Activated T-helper 9 cell treated with anti-CD3 and anti-CD28 coated beads, Interleukin-2, amount 50 U/mL, for 16 hours (primary cell): ENCODE data around the gene KCNC2.

ENCODE experiments used
- DNase-seq: peaks from one replicate; pipeline ENCODE4 v3.0.0-alpha.2; 2020; ENCODE audit warnings: low read depth

KCNC2 gene

DNA sequence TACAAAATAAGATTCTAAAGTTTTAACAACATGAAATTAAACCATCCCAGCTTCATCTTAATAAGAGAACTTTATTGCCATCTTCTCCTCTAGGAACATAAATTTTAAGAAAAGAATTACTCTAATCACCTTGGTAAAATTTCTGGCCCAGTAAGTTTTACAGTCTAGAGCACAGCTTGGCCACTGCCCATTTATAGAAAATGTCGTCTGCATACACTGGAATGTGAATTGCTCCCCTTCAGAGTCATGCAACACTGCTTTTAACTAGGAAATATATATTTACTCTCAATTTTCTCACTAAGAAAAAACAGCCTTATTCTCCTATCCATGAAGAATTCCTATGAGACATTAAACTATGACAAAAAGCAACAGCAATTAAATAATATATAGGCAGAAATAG lies 48.2 kb downstream of the KCNC2 start:
- no peak for DNase-seq

DNA sequence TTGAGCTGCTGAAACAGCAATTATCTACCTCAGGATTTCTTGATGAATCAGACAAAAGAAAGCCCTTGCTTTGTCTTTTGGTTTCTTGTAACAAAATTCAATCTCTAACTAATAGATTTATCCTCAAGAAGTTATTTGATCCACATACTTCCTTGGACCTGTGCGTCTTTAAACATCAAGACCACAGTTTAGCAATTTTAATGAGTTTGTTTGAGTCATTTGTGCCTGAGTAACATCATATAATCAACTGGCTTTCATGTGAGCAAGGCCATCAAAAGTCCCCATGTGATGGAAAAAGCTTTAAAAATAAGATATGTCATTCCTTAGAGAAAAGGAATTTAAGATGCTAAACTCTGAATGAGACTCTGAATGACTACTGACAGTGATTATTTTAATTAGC lies 52.3 kb downstream of the KCNC2 start:
- DNase-seq: no peak

DNA sequence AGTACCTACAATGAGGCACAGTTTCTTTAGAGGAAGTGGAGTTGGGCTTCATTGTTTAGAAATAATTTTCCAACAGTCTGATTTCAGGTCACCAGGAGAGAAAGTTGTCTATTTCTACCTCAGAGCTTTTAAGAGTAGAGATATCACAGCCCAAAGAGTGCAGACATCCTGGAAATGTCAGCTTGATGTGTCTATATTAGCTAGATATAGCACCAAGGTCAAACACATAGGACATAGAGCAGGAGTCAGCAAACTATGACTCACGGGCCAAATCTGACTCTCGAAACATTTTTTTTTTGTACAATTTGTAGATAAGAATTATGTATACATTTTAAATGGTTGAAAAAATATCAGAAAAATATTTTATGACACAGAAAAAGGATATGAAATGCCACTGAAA lies 53.7 kb downstream of the KCNC2 start:
- no peak for DNase-seq

DNA sequence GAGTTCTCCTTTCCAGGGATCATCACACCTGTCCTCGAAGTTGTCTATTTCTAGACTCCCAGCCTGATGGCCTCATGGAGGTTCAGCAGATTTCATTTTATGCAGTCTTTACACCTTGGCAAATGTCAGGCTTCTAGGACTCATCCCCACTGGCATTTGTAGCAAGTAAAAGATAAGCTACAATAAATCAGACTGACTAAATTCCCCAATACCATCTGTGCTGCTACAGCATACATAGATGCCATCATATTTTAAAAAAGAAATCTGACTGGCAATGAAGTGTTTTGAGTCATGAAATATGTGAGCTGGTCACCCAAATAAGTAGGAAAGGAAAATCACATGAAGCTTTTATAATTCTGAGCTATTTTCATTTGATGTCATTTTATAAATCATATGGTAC lies 55.3 kb downstream of the KCNC2 start:
- no peak for DNase-seq

DNA sequence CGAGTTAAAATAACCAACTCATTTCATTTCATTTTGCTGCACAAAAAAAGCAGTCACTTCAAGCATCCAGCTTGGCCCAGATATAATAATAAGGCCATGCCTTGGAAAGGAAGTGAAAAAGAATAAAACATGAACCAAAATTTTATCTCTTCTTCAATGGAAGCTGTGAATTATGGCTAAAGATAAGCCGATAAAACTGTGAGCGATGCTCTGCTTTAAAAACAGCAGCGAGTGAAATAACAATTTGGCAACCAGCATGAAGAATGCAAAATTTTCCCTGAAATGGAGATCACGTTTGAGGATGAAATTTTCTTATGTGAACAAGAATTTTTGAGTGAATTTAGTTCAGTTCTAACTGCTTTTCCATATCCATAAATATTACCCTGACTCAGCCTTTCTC lies 70.4 kb downstream of the KCNC2 start:
- no peak for DNase-seq

DNA sequence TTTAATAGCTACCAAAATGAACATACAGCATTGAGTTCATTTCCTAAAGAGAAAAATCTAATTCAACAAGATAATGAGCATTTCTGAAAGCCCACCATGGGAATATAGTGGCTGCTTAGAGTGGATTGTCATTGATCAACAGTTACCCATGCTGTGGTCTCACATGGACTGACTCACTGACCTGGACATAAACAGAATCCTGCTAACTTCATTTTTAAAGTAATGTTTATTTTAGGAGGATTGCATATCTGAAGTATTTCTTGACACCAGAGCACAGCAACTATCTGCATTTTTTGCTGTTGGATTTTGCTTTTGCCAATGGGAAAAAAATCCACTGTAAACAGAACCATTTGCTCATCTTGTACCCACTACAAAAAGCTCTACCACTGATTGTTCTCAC lies 71.7 kb downstream of the KCNC2 start:
- no peak for DNase-seq

DNA sequence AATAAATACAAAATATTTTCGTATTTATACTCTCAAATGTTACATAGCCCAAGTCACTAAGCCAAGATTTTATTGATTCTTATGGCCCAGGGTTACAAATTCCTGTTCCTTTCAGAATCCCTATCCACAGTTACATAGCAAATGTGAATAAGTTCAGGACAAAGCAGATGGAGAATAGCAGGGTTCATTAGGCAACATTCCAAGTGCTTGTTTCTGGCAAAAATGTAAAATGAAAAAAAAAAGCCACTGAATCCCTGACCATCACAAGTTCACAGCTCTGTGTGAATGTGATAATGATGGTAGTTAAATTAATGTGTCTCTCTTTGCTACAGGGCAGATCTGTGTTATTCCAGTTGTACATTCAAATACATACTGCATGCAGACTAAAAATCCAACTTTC lies 74.6 kb downstream of the KCNC2 start:
- no peak for DNase-seq

DNA sequence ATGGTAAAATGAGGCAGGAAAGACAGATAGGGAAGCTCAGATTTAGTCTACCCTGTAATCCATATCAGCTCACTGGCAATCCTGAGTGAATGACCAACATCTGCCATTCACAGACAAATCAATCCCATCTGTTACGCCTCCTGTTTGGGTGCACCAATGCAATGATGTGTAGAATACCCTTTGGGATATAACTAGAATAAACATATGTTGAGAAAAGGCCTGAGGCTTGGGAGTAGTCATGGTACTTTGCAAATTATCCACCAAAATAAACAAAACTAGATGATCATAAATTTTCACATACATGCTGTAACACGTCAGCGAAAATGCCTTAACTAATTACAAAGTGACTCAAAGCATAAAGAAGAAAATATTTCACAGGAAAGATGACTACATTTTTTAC lies 78.8 kb downstream of the KCNC2 start:
- no peak for DNase-seq

DNA sequence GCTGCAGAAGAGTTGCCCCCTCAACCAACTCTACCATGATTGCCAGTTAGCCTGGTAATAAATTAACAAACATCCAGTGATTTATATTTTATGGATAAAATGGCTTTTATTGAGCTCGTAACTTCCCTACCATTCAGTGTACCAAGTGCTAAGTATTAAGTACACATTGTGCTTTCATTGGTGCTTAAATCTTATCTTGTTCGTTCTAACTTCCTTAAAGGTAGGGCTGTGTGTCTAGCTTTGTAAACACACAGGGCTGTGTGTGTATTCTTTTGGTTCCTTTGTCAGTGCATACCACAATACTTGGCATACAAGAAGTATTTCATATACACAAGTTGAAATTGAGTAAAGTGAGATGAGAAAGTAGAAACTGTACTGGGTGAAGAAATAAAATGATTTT lies 80.4 kb downstream of the KCNC2 start:
- DNase-seq: no peak

DNA sequence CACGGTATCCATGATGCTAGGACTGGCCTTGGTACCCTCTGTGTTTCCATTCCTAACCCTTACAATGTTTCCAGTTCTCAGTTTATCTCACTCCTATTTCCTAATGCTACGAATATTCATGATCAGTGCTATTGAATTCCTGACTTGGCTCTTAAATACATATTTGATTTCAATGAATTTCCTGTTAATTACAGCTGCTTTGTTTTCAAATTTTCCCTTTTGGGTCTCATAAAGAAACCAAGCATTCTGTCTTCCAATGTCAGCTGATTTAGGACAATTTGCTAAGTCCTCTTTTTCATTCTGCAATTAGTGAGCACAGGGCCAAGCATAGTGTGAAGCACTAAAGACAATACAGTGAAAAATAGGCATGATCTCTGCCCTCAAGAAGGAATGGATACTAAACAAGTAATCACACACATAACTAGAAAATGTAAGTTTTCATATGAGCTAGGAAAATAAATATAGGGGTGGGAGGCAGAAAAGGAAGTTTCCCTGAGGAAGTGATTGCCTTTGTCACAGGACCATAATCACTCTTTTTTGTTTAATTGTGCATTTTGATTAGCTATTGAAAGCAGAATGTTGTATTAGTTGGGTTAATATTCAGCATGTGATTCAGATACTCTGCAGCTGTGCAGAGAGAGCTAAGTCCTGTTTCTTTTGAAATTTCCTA lies 88.5 kb downstream of the KCNC2 start:
- no peak for DNase-seq

DNA sequence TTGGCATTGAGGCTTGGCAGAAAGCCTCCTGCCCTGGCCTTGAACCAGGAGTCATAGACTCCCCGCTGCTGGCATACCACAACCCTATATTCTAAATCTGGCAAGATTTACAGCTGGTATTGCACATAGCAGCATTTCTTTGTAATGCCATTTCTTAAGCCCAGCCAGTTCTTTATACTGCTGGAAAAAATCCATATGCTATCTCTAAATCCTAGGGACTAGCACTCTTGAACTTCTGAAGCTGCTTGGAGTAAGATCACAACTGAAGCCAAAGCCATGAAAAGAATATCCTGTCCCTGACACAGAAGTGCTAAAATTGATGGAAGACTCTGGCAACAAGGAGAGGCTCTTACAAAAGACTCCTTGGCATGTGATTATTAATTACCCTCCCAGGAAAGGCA lies 89.3 kb downstream of the KCNC2 start:
- no peak for DNase-seq

DNA sequence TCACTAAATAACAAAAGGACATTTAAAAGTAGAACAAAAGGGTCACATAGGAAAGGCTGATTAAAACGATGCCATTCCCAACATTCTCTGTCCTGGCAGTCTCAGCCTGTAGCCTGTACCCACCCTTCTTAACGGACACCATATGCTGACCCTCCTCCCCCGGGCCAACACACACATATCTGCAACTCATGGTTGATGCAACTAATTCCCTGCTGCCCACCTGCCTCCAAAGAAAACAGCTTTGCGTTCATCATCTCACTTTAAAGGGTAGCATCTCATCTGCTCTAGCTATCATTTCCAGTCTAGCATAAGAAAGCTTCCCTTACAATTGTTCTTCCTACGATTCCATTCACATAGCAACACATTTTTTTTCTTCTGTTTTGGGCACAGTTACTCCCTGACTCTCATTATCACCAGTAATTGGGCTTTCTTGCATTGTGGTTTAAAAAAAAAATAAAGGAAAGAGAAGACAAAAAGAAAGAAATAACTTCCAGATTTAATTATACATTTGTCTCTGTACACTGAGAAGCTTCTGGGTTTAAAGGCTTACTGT lies 92.9 kb downstream of the KCNC2 start:
- no peak for DNase-seq

DNA sequence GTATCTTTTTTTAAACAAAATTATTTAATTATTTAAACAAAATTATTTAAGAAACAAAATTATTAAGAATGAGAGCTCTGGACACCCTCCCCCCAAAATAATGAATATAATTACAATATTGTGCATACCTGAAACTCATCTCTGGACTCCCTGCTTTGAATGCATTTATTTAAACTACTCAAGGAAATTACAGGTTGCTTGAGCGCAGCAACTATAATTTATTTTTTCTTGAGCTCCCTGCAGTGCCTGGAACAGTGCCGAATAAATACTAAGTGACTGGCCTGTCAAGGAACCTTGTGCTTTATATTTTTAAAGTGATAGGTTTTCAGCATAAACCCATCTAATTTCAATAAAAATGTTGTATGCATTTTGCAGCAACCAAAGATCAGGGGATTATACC lies 93.9 kb downstream of the KCNC2 start:
- no peak for DNase-seq

DNA sequence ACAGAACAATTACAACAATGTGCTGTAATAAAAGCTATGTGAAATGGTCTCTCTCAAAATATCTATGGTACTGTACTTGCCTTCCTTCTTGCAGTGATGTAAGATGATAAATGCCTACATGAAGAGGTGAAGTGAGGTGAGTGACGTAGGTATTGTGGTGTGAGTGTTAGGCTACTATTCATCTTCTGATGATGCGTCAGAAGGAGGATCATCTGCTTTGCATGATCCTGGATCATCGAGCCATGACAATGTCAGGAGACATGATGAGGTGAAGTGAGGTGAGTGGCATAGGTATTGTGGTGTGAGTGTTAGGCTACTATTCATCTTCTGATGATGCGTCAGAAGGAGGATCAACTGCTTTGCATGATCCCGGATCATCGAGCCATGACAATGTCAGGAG lies 105.8 kb downstream of the KCNC2 start:
- no peak for DNase-seq

DNA sequence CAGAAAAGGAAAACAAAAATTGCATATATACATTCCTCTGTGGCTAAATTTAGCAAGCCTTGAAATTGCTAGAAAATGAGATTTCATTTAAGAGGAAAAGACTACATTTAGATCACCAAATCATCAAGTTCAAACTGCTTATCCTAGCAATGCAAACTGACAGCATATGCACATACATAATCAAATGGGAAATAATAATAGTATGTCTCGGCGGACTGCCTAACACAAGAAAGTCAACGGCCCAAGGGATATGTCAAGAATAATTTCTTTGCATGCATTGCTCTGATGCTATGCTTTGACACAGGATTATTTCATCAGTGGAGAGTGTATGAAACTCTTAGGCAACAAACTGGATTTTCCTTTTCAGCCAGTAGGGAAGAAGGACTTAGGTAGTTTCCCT lies 107.9 kb downstream of the KCNC2 start:
- DNase-seq: no peak

DNA sequence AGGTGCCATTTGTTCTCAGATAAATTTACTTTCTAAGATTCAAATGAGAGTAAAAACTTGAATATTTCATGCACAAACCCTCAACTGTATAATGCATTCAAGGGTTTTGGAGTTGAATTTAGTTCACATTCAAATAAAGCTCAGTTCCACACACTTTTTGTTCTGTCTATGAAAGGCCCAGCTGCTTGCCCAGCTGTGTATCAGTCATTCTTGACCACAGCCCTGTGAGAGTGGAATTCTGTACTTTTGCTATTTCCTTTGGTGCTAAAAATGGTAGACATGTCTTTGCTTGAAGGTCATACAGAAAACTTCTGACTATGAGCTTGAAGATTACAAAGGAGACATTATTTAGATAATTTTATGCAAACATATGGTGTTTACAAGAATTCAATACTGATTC lies 110.4 kb downstream of the KCNC2 start:
- DNase-seq: no peak

DNA sequence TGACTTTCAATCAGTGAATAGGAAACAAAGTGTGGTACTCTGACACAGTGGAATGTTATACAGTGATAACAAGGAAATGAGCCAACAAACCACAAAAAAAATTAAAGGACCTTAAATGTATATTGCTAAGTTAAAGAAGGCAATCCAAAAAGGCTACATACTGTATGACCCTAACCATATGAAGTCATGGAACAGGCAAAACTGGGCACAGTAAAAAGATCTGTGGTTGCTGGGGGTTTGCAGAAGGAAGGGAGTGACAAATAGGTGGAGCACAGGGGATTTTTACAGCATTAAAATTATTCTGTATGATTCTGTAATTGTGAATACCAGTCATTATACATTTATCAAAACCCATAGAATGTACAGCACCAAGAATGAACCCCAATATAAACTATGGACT lies 112.6 kb downstream of the KCNC2 start:
- DNase-seq: no peak

DNA sequence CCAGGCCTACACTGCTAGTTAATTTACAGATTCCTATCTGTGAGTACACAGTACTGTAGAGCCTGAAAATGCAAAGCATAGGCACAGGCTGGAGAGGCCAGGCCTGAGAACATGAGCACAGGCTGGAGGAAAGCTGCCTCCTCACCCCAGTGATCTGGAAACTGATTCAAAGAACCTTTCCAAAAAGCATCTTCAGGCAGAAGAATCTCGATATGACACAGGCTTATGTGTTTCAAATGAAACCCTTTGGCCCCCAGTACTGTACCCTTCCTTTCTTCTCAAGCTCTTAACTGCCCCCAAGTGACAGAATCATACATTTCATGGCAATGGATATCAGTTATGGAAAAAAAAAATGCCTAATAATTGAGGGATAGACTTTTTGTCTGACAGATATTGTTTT lies 122.0 kb downstream of the KCNC2 start:
- DNase-seq: no peak

DNA sequence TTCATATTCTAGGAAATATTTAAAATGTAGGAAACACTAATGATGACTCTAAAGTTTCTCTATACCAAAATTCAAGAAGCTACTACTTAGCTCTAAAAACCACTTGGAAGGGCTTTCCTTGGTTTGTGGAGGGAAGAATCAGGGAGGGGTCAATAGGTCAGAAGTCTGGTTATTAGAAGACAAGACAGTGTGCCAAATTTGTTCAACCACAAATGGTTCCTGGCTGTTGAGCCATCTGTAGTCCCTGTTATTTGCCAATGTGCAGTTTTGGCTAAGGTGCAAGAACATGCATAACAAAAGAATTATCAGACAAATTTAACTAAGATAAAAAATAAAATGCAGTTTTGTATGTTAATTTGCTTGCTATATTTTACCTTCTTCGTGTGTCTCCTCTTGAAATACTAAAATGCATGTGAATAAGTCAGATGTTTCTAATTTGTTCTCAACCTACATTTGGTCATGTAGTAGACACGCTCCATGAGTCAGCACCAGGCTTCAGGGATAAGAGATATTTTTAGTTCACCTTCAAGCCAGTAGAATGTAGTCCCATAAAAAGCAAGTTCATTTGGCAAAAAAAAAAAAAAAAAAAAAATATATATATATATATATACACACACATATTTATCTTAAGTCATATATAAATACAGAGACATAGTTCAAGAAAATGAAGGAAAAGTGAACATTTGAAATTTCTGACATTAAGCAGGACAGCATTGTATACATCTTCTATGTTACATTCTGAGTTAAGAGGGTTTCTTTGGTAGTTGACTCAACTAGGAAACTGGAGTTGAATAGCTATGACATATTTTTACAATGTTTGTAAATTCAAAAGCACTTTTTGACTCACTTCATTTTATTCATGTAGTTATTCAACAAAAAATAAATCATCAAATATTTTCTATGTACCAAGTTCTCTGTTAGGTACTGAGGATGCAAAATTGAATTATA lies 123.3 kb downstream of the KCNC2 start:
- DNase-seq: no peak

DNA sequence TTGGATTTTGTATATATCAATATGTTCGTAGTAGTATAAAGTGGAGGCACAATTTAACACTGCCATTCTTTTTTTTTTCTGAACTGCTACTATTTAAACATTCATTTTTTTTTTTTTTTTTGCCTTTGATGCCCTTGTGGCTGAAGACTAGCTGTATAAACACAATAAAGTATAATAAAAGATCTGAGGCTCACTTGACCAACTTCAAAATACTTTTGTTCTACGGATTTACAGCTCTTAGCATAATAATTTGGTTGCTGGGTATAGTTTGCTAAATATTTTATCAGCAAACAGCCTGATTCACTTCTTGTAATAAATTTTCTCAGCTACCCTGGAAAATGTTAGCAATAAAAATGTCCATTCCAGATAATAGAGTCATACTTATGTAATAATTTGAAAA lies 128.3 kb downstream of the KCNC2 start:
- DNase-seq: no peak

DNA sequence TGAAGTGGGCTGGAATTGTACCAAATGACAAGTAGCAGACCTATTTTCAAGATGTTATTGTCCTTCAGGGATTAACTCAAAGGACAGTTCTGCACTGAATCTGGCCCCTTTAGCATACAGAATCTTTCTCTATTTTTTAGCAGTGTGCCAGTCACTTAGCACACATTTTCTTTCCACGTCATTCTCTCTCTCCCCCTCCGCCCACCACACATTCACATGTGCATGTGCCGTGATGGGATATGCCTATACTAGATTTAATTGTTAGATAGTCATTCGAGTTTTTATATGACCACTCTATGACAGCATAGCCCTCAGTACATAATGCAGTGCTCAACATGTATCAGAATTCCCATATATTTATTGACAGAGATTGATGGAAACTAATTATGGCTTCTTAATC lies 129.1 kb downstream of the KCNC2 start:
- no peak for DNase-seq

DNA sequence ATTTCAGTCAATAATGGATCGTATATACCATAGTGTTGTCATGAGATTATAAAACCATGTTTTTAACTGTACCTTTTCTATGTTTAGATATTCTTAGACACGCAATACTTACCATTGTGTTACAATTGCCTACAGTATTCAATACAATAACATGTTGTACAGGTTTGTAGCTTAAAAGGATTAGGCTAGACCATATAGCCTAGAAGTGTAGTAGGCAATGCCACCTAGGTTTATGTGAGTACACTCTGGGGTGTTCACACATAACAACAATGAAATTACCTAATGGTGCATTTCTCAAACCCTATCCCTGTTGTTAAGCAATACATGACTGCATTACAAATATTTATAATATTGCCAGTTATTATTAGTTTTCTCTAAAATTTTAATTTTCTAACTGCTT lies 144.2 kb downstream of the KCNC2 start:
- no peak for DNase-seq

DNA sequence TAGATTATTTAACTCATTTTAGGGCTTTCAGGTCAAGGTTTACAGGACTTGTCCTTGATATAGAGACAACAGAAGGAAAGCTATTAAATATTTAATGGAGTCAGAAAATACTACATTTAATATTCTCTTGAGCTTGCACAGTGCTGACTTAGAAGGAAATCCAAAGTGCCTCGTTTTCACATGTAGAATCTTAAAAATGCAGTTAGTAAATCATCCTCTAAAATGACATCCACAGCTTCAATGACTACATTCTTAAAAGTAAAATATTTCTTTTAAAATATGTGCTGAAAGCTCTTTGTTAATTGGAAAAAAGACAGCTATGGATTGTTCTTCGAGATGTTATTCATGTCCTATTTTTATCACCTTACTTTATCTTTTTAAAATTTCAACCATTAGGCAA lies 146.9 kb downstream of the KCNC2 start:
- no peak for DNase-seq
